GM12892 (cell line): ENCODE data around the gene RTKN. TPM values are rescaled to one million over a fixed set of nuclear protein-coding genes. Genes with fewer than 3 reads are reported as not detected.
"Not testable (repeated sequence)": the region's sequence is repeated elsewhere in the genome, so short reads cannot be mapped to it uniquely, and the experiment has no call there.

ENCODE experiments used
- DNase-seq: peaks from one replicate; pipeline ENCODE4 v3.0.0; 2011; ENCODE audit not compliant: insufficient read length
- FAIRE-seq: peaks from 2 replicates; lab custom pipeline; 2011; peaks lifted over from hg19 to GRCh38; lab: Jason Lieb, UNC
- POLR2A ChIP-seq: IDR thresholded peaks from 2 replicates; pipeline ENCODE4 v1.6.1; 2011; ENCODE audit warnings: low read depth, low read length, control low read depth
- POLR2AphosphoS5 ChIP-seq: IDR thresholded peaks from 2 replicates; pipeline ENCODE4 v1.6.1; 2011; ENCODE audit warnings: low read depth, low read length, control low read depth
- TAF1 ChIP-seq: IDR thresholded peaks from 2 replicates; pipeline ENCODE4 v1.6.1; 2011; ENCODE audit warnings: low read depth, mild to moderate bottlenecking, control low read depth, low read length, borderline replicate concordance
- polyA plus RNA-seq: library from polyadenylated mRNA; unstranded; fragments of >200 nt; gene quantifications from one replicate; pipeline ENCODE4 v1.2.1, GENCODE V29; 2012; ENCODE audit warnings: missing spikeins, inconsistent platforms; ENCODE audit not compliant: missing spikeins

RTKN gene
- 8.4 TPM for polyA plus RNA-seq

- TF ChIP-seq POLR2AphosphoS5 = no peak
- no peak; the same call in 1 of the 2 replicates for TF ChIP-seq POLR2A
- TF ChIP-seq TAF1 = no peak
- DNase-seq (peak; percentile 61), FAIRE-seq (peak; percentile 58)
Measured at GRCh38 chr2:74441690-74442482, at the start of gene RTKN. RTKN (minus strand) TSS chr2:74441937; CDS start chr2:74441816, 121 bp downstream.

DNA sequence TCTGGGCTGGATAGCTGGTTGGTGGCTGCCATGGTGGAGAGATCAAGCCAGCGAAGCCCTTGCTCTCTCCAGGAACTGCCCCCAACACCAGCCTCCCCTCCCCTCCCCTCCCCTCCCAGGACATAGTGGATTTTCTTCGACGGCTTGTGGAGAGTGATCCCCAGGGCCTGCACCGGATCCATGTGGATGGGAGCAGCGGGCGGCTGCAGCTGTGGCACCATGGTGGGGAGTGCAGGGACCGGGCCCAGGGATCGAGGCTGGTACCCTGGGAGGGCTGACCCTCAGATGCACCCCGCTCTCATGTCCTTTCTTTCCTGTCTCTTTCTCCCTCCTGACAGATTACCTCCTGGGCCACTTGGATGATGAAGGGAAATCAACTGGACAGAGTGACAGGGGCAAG lies 48.2 kb upstream of the RTKN start:
- FAIRE-seq = no peak
- no peak for TF ChIP-seq POLR2AphosphoS5
- no peak for TF ChIP-seq TAF1
- TF ChIP-seq POLR2A = no peak
- no peak for DNase-seq

GRCh38 chr2:74488643-74489481 lies 47.1 kb upstream of the RTKN start:
- DNase-seq = no peak
- TF ChIP-seq POLR2A (no peak), TAF1 (no peak), POLR2AphosphoS5 (no peak)
- FAIRE-seq = no peak

DNA sequence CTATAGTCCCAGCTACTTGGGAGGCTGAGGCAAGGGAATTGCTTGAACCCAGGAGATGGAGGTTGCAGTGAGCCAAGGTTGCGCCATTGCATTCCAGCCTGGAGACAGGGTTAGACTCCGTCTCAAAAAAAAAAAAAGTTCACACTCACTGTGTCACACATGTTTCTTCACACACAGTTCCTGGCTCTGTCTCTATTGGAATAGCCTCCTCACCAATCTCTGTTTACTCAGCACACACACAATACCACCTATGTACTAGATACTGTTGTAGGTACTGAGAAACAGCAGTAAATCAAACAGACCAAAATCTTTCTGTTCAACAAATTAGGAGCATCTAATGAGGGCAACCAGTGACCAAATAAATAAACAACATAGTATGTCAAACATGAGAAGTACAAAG lies 44.4 kb upstream of the RTKN start:
- no peak for DNase-seq
- TF ChIP-seq TAF1 = no peak
- no peak for TF ChIP-seq POLR2A
- no peak for TF ChIP-seq POLR2AphosphoS5
- FAIRE-seq = no peak

- FAIRE-seq, DNase-seq: not testable (repeated sequence)
Measured at GRCh38 chr2:74483675-74484164, 42.0 kb upstream of the RTKN start.

GRCh38 chr2:74482801-74483674 lies 41.3 kb upstream of the RTKN start, which contains the start of the genes CCDC142 and TTC31:
CCDC142 (minus strand) TSS chr2:74482998; CDS start chr2:74482837, 161 bp downstream.
TTC31 (plus strand) TSS chr2:74483081; CDS start chr2:74483096, 15 bp downstream.
- FAIRE-seq (peak; percentile 95), DNase-seq (peak; percentile 91)
- no peak; the same call in none of the 2 replicates for TF ChIP-seq POLR2AphosphoS5
- TF ChIP-seq TAF1 = peak; percentile 64; the same call in 1 of the 2 replicates
- TF ChIP-seq POLR2A = peak; percentile 71

- DNase-seq = peak; percentile 52
Measured at GRCh38 chr2:74481961-74482800, 40.4 kb upstream of the RTKN start.

GRCh38 chr2:74481431-74481830 lies 39.7 kb upstream of the RTKN start:
- FAIRE-seq (no peak), DNase-seq (no peak)
- no peak for TF ChIP-seq POLR2AphosphoS5
- no peak for TF ChIP-seq POLR2A
- TF ChIP-seq TAF1 = no peak

More at GRCh38 chr2:74481961-74482800, 40.4 kb upstream of the RTKN start:
- TF ChIP-seq POLR2A (no peak), POLR2AphosphoS5 (0 out of 2 replicates have a peak, but pooled peaks have one; percentile 7), TAF1 (peak; percentile 15; the same call in 1 of the 2 replicates)
- FAIRE-seq = peak; percentile 9

GRCh38 chr2:74474899-74475298 lies 33.2 kb upstream of the RTKN start:
- TF ChIP-seq POLR2A = no peak
- TF ChIP-seq POLR2AphosphoS5 = no peak
- FAIRE-seq = no peak
- no peak for DNase-seq

- no peak for FAIRE-seq
- TF ChIP-seq POLR2AphosphoS5 (no peak), TAF1 (no peak), POLR2A (no peak)
- no peak for DNase-seq
Measured at GRCh38 chr2:74474481-74474880, 32.7 kb upstream of the RTKN start.
